ENCODE data around the gene NCS1. TPM values are rescaled to one million over a fixed set of nuclear protein-coding genes. Genes with fewer than 3 reads are reported as not detected.

NCS1 gene
- total RNA-seq, 2 donors from 2014 or later, result 3.8 to 21.3 TPM

- intact Hi-C loops (cut with DNase I), result no loop called here
- peak within 1 kb of the TSS; percentile 44 for H3K27ac ChIP-seq
- no peaks in the 10 kb centered on the region for H3K9me3 ChIP-seq
- H3K27me3 ChIP-seq, result peaks cover 36% of the 10 kb centered on the region
- TF ChIP-seq CTCF (IDR thresholded peaks at IDR 0.05), result no peak
- H3K9ac ChIP-seq (ENCODE audit: low read depth in 2 of 2, low read length in 2 of 2), result peak within 1 kb of the TSS; percentile 19 to 24
- DNase-seq, result no peak
- no peaks in the 10 kb centered on the region for H3K4me1 ChIP-seq
- peak within 1 kb of the TSS; percentile 19 for H3K4me3 ChIP-seq
- no peaks in the 10 kb centered on the region for H3K36me3 ChIP-seq
Observed at GRCh38 chr9:130265431-130266235, 93.4 kb downstream of the NCS1 start, which contains the start of gene HMCN2. Gene HMCN2 (plus strand): TSS chr9:130265760. CDS start chr9:130265879, 119 bp downstream.

DNA sequence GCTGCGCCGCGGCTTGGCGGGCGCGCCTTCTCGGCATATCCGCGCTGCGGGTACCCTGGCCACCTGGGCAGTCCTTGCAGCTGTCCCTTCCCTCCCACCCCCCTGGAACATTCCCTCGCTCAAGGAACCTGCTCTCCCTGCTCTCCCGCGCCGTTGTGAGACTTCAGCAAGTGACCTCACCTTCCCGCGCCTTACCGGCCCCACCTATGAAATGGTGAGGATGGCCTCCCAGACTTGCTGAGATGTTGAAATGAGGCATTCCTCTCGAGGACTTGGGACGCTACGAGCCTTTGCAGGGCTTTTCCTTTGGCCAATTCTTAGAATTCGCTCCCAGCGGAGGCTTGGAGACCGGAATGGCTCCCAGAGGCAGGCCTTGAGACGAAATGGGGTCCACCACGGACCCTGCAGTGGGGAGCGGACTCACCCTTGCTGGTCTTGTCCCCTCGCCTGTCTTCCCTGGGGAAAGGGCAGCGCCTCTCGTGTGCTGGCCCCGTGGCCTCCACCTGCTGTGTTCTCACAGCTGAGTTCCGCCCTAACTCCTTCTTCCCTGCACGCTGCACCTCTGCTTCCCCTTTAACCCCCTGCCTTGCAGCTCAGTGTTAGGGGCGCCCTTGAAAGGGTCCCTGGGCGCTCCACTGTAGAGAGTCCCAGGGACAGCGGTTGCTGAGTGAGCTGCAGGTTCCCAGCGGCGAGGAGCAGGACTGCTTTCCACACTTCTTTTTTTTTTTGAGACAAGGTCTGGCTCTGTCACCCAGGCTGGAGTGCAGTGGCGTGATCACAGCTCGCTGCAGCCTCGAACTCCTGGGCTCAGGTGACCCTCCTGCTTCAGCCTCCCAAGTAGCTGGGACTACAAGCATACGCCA lies 94.3 kb downstream of the NCS1 start:
- Histone ChIP-seq H3K4me3 (peak overlapping the region; percentile 19), H3K9ac (ENCODE audit: low read depth in 2 of 2, low read length in 2 of 2) (peak overlapping the region; percentile 19 to 24), H3K27me3 (peaks cover 36% of the 10 kb centered on the region), H3K36me3 (no peaks in the 10 kb centered on the region), H3K9me3 (no peaks in the 10 kb centered on the region), H3K4me1 (no peaks in the 10 kb centered on the region), H3K27ac (peak overlapping the region; percentile 44)
- intact Hi-C loops (cut with DNase I), result no loop called here
- no peak for TF ChIP-seq CTCF (IDR thresholded peaks at IDR 0.05)
- DNase-seq, result no peak

GRCh38 chr9:130267930-130268329 lies 95.7 kb downstream of the NCS1 start:
- H3K27ac ChIP-seq, result peak overlapping the region; percentile 25

GRCh38 chr9:130268521-130269211 lies 96.5 kb downstream of the NCS1 start:
- Histone ChIP-seq H3K9ac (ENCODE audit: low read depth in 2 of 2, low read length in 2 of 2) (peak overlapping the region in 1 of 2 donors; percentile 26), H3K9me3 (no peaks in the 10 kb centered on the region), H3K4me1 (no peaks in the 10 kb centered on the region), H3K27ac (peak overlapping the region; percentile 25), H3K36me3 (no peaks in the 10 kb centered on the region), H3K4me3 (no peak overlapping the region), H3K27me3 (peaks cover 36% of the 10 kb centered on the region)
- intact Hi-C loops (cut with DNase I), result no loop called here
- TF ChIP-seq CTCF (IDR thresholded peaks at IDR 0.05), result no peak
- no peak for DNase-seq

More at GRCh38 chr9:130267930-130268329, 95.7 kb downstream of the NCS1 start:
- Histone ChIP-seq H3K9me3 (no peaks in the 10 kb centered on the region), H3K4me3 (no peak overlapping the region), H3K9ac (ENCODE audit: low read depth in 2 of 2, low read length in 2 of 2) (no peak overlapping the region), H3K27me3 (peaks cover 36% of the 10 kb centered on the region), H3K4me1 (no peaks in the 10 kb centered on the region), H3K36me3 (no peaks in the 10 kb centered on the region)
- no peak for TF ChIP-seq CTCF (IDR thresholded peaks at IDR 0.05)
- intact Hi-C loops (cut with DNase I), result no loop called here
- DNase-seq, result no peak

DNA sequence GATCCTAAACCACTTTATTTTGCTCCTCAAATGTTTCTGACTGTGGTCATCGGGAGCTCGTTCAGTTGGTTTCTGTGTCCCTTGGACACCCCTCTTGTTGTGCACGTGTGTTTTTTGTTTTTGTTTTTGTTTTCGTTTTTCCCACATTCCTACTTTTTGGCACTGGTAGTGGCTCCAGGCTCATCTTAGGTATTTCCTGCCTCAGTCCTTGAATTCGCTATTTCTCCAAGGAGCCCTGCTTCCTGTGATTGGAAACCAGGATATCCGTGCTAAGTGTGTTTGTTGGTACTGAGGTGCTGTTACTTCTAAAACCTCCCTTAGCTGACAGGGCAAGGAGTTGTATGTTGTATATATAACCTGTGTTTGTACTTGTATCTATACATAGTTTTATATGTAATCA lies 99.3 kb downstream of the NCS1 start:
- no peaks in the 10 kb centered on the region for H3K9me3 ChIP-seq
- no peaks in the 10 kb centered on the region for H3K36me3 ChIP-seq
- peaks cover 11% of the 10 kb centered on the region for H3K27me3 ChIP-seq
- no peak overlapping the region for H3K4me3 ChIP-seq
- intact Hi-C loops (cut with DNase I), result no loop called here
- H3K9ac ChIP-seq (ENCODE audit: low read depth in 2 of 2, low read length in 2 of 2), result no peak overlapping the region
- H3K27ac ChIP-seq, result no peak overlapping the region
- no peaks in the 10 kb centered on the region for H3K4me1 ChIP-seq
- DNase-seq, result no peak
- TF ChIP-seq CTCF (IDR thresholded peaks at IDR 0.05), result no peak

Measured in colonic mucosa (tissue), 4 donors.